ENCODE measurements around the gene HOXB4. TPM values are rescaled to one million over a fixed set of nuclear protein-coding genes. Genes with fewer than 3 reads are reported as not detected.

The HOXB4 gene
- total RNA-seq, 1 experiment from 2014 or later: not detected

DNA sequence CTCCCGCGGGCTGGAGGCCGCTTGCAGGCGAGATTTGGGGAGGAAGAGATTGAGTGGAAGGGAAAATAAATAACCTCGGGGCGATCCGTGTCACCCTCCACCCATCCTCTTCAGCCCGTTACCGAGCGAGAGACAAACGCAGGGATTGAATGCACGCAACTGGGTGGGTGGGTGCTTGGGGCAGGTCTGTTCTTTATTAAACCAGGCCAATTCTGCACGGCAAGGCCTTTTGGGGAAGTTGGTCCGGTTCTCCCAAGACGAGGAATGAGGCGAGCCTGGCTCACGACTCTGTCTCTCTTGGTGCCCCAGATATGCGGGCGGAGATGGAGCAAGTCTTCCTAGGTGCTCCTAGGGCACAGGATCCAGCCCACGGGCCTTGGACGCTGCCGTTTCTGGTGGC is 33.1 kb upstream of the HOXB4 start:
- no peaks in the 10 kb centered on the region for H4K20me1 ChIP-seq (ENCODE audit: control insufficient read depth, insufficient read depth, insufficient read length)
- H3K9ac ChIP-seq (ENCODE audit: extremely low read depth, insufficient read length, low read length): no peak overlapping the region
- H3T11ph ChIP-seq (ENCODE audit: low read length): no peak overlapping the region
- H3K36me3 Mint-ChIP-seq (ENCODE audit: insufficient read depth in 1 of 3, low read depth in 3 of 3): no peaks in the 10 kb centered on the region; a peak in 1 of 7 replicates
- no peak overlapping the region for H3K56ac ChIP-seq (ENCODE audit: insufficient read length, low read depth, low read length)
- H4K5ac ChIP-seq (ENCODE audit: insufficient read length, low read depth, low read length): no peak overlapping the region
- peaks cover 9 to 23% of the 10 kb centered on the region in 2 experiments for H3K9me3 Mint-ChIP-seq
- H3K27me3 Mint-ChIP-seq (ENCODE audit: low read depth): peaks cover 100% of the 10 kb centered on the region
- H2BK15ac ChIP-seq (ENCODE audit: low read depth, low read length): no peak overlapping the region
- H3K23ac ChIP-seq (ENCODE audit: insufficient read length, low read depth, low read length): no peak overlapping the region
- no peak overlapping the region for H4K91ac ChIP-seq (ENCODE audit: insufficient read length, low read depth, low read length)
- H3K23me2 ChIP-seq (ENCODE audit: insufficient read length, low read depth, low read length, poor library complexity, severe bottlenecking): peaks cover 5% of the 10 kb centered on the region
- no peak overlapping the region for H3K18ac ChIP-seq (ENCODE audit: insufficient read length, low read depth, low read length)
- H2BK20ac ChIP-seq (ENCODE audit: low read depth, low read length, poor library complexity, severe bottlenecking): no peak overlapping the region
- no peak overlapping the region for H3K4me2 ChIP-seq (ENCODE audit: insufficient read depth, insufficient read length, low read length)
- H4K8ac ChIP-seq (replicated peaks; ENCODE audit: insufficient read length, low read depth, low read length): no peak overlapping the region
- no peak overlapping the region for H3K14ac ChIP-seq (ENCODE audit: insufficient read depth, low read length)
- peak overlapping the region in 1 of 2 experiments; percentile 69; a peak in 2 of 5 replicates for H3K4me3 Mint-ChIP-seq
- H2BK5ac ChIP-seq (ENCODE audit: insufficient read length, low read length): no peak overlapping the region
- no CpG with 5 or more reads among the region's 22 CpGs for WGBS (ENCODE audit: extremely low coverage, insufficient read length, low lambda C conversion rate)
- no peak overlapping the region for H2BK12ac ChIP-seq (ENCODE audit: insufficient read length, low read depth, low read length)
- no peaks in the 10 kb centered on the region for H3K79me1 ChIP-seq (ENCODE audit: insufficient read depth, low read depth, low read length, poor library complexity, severe bottlenecking)
- DNase-seq: no peak
- H3K4me1 ChIP-seq (ENCODE audit: insufficient read depth, low read length): no peaks in the 10 kb centered on the region
- H2AFZ ChIP-seq (ENCODE audit: low read length): no peak overlapping the region
- peaks cover 12 to 25% of the 10 kb centered on the region in 2 experiments for H3K4me1 Mint-ChIP-seq
- H2AK5ac ChIP-seq (ENCODE audit: insufficient read length, low read length): no peak overlapping the region
- no peak overlapping the region for H2BK120ac ChIP-seq (ENCODE audit: low read depth, low read length, poor library complexity, severe bottlenecking)
- no peak overlapping the region; a peak in 1 of 7 replicates for H3K27ac Mint-ChIP-seq
- no peak overlapping the region for H3K27ac ChIP-seq (ENCODE audit: insufficient read length, low read depth, low read length)
- no peaks in the 10 kb centered on the region for H3K79me2 ChIP-seq (ENCODE audit: insufficient read depth, low read length)
- no peak for TF ChIP-seq CTCF (conservative IDR thresholded peaks at IDR 0.05)
- peaks cover 95% of the 10 kb centered on the region for H3K27me3 ChIP-seq (ENCODE audit: insufficient read depth, low read length)
- no peak overlapping the region for H3K4ac ChIP-seq (ENCODE audit: low read depth, low read length)
- H3K9me3 ChIP-seq (ENCODE audit: control insufficient read depth, low read depth, low read length): no peaks in the 10 kb centered on the region

All from H9 (cell line).